GM12878 (cell line): Measurements from ENCODE around the gene SRCAP.
"Not testable (repeated sequence)": the region's sequence is repeated elsewhere in the genome, so short reads cannot be mapped to it uniquely, and the experiment has no call there.

ENCODE experiments used
- BHLHE40 ChIP-seq, 2 experiments: fragments of 450-650 bp in 1 of 2; IDR thresholded peaks; 2 replicates each; pipeline ENCODE4 v1.6.1; 2011 to 2017; ENCODE audit warnings: low read depth in 2 of 2, borderline replicate concordance in 1 of 2, improper control_type of control experiment in 1 of 2, low read length in 1 of 2, mild to moderate bottlenecking in 1 of 2
- EGR1 ChIP-seq, 2 experiments: IDR thresholded peaks; 1 replicate in 1 of 2; 2 replicates in 1 of 2; pipeline ENCODE4 v1.6.1; 2011 to 2012; ENCODE audit warnings: low read depth in 2 of 2, low read length in 2 of 2, borderline replicate concordance in 1 of 2, mild to moderate bottlenecking in 1 of 2, moderate library complexity in 1 of 2
- EP300 ChIP-seq, 2 experiments: fragments of 150-350 bp in 1 of 2; IDR thresholded peaks; 2 replicates each; pipeline ENCODE4 v1.6.1; 2011 to 2012; ENCODE audit warnings: low read depth in 2 of 2, low read length in 2 of 2, borderline replicate concordance in 1 of 2, improper control_type of control experiment in 1 of 2, inconsistent platforms in 1 of 2; ENCODE audit not compliant: control insufficient read depth in 1 of 2
- PAX5 ChIP-seq: IDR thresholded peaks from 2 replicates; pipeline ENCODE4 v1.6.1; 2011; ENCODE audit warnings: low read depth, low read length, borderline replicate concordance
- PML ChIP-seq: IDR thresholded peaks from 2 replicates; pipeline ENCODE4 v1.6.1; 2012; ENCODE audit warnings: low read length, inconsistent platforms
- SP1 ChIP-seq: IDR thresholded peaks from one replicate; pipeline ENCODE4 v1.6.1; 2011; ENCODE audit warnings: low read depth, low read length
- TF ChIP-seq, protein P1 (sequence below): IDR thresholded peaks from 2 replicates; pipeline ENCODE4 v1.6.1; 2012; ENCODE audit warnings: low read depth, low read length, improper control_type of control experiment
- TF ChIP-seq, protein P2 (sequence below), 3 experiments: IDR thresholded peaks in 2 of 3; conservative IDR thresholded peaks in 1 of 3; 2 replicates each; pipeline ENCODE4 v1.5.1; 2011; ENCODE audit warnings: low read depth in 3 of 3, low read length in 3 of 3, mild to moderate bottlenecking in 3 of 3, control low read depth in 2 of 3, moderate library complexity in 2 of 3, inconsistent platforms in 1 of 3, mixed read lengths in 1 of 3; ENCODE audit not compliant: control insufficient read depth in 2 of 3, insufficient read depth in 1 of 3; ENCODE audit errors: extremely low read depth in 1 of 3

DNA sequence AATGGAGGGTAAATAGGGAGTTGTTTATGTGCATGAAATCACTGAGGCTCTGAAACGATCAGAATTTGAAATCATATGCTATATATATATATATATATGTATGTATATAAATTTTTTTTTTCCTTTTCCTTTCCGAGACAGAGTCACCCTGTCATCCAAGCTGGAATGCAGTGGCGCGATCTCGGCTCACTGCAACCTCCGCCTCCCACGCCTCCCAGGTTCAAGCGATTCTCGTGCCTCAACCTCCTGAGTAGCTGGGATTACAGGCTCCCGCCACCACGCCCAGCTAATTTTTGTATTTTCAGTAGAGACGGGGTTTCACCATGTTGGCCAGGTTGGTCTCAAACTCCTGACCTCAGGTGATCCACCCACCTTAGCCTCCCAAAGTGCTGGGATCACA lies 4.1 kb downstream of the SRCAP start:
- TF ChIP-seq SP1; PML; EP300 (IDR thresholded peaks at IDR 0.05; ENCODE audit: borderline replicate concordance in 1 of 2, control insufficient read depth in 1 of 2, low read depth in 2 of 2, low read length in 2 of 2); EGR1 (IDR thresholded peaks at IDR 0.05; ENCODE audit: borderline replicate concordance in 1 of 2, low read depth in 2 of 2, low read length in 2 of 2); BHLHE40 (IDR thresholded peaks at IDR 0.05; ENCODE audit: borderline replicate concordance in 1 of 2, low read depth in 2 of 2, low read length in 1 of 2); PAX5: not testable (repeated sequence)
- TF ChIP-seq, protein P1, sequence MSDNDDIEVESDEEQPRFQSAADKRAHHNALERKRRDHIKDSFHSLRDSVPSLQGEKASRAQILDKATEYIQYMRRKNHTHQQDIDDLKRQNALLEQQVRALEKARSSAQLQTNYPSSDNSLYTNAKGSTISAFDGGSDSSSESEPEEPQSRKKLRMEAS = not testable (repeated sequence)
- TF ChIP-seq, protein P2, sequence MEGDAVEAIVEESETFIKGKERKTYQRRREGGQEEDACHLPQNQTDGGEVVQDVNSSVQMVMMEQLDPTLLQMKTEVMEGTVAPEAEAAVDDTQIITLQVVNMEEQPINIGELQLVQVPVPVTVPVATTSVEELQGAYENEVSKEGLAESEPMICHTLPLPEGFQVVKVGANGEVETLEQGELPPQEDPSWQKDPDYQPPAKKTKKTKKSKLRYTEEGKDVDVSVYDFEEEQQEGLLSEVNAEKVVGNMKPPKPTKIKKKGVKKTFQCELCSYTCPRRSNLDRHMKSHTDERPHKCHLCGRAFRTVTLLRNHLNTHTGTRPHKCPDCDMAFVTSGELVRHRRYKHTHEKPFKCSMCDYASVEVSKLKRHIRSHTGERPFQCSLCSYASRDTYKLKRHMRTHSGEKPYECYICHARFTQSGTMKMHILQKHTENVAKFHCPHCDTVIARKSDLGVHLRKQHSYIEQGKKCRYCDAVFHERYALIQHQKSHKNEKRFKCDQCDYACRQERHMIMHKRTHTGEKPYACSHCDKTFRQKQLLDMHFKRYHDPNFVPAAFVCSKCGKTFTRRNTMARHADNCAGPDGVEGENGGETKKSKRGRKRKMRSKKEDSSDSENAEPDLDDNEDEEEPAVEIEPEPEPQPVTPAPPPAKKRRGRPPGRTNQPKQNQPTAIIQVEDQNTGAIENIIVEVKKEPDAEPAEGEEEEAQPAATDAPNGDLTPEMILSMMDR (IDR thresholded peaks at IDR 0.05 in 2 of 3, conservative IDR thresholded peaks at IDR 0.05 in 1 of 3; ENCODE audit: control insufficient read depth in 2 of 3, extremely low read depth in 1 of 3, insufficient read depth in 1 of 3, low read depth in 3 of 3, low read length in 3 of 3) = not testable (repeated sequence)
